Measurements from ENCODE around the gene SF3A1. TPM values are rescaled to one million over a fixed set of nuclear protein-coding genes. Genes with fewer than 3 reads are reported as not detected.

Gene SF3A1
- total and polyA plus RNA-seq, 2 donors (not counting 1 experiment from before 2014, with no cell fraction given): 17.0 to 22.9 TPM

DNA sequence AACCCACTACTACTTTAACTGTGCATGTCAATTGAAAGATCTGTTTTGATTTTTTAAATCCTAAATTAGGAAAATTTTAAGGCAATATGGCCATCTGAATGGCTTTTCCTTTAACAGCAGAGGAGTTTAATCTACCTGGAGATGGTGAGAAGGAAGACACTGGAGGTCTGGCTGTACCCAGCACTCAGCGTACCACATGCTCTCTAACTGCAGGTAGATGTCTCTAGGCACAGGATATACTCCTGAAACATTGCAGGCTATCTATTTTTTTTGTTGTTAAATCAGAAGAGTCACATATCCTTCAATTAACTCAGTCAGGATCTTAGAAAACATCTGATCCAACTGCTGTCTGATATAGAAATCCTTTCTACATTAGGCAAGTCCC is 50.1 kb downstream of the SF3A1 start:
- Histone ChIP-seq H3K9me3 (ENCODE audit: control insufficient read depth, insufficient read depth, low read depth, low read length) (no peaks in the 10 kb centered on the region), H3K4me3 (replicated peaks in 1 of 4; ENCODE audit: control extremely low read depth in 1 of 4, insufficient read depth in 1 of 4, low read depth in 3 of 4, low read length in 4 of 4) (no peak overlapping the region), H3K36me3 (ENCODE audit: control insufficient read depth, insufficient read depth, low read length) (peaks cover 7% of the 10 kb centered on the region), H4K20me1 (ENCODE audit: control insufficient read depth, extremely low read depth, insufficient read depth, low read length) (peaks cover 2% of the 10 kb centered on the region), H3K79me2 (ENCODE audit: control insufficient read depth, insufficient read depth, low read length) (peaks cover 15% of the 10 kb centered on the region), H3K27me3 (ENCODE audit: control insufficient read depth, insufficient read depth, low read length) (no peaks in the 10 kb centered on the region), H2AFZ (ENCODE audit: low read length) (no peak overlapping the region), H3K27ac (ENCODE audit: insufficient read depth, low read length) (no peak overlapping the region), H3K9ac (ENCODE audit: insufficient read depth, low read length) (no peak overlapping the region), H3K4me1 (ENCODE audit: control insufficient read depth, extremely low read depth, insufficient read depth, low read length) (peaks cover 47% of the 10 kb centered on the region), H3K4me2 (ENCODE audit: extremely low read depth, insufficient read depth, low read length) (no peak overlapping the region)
- TF ChIP-seq, protein P1, sequence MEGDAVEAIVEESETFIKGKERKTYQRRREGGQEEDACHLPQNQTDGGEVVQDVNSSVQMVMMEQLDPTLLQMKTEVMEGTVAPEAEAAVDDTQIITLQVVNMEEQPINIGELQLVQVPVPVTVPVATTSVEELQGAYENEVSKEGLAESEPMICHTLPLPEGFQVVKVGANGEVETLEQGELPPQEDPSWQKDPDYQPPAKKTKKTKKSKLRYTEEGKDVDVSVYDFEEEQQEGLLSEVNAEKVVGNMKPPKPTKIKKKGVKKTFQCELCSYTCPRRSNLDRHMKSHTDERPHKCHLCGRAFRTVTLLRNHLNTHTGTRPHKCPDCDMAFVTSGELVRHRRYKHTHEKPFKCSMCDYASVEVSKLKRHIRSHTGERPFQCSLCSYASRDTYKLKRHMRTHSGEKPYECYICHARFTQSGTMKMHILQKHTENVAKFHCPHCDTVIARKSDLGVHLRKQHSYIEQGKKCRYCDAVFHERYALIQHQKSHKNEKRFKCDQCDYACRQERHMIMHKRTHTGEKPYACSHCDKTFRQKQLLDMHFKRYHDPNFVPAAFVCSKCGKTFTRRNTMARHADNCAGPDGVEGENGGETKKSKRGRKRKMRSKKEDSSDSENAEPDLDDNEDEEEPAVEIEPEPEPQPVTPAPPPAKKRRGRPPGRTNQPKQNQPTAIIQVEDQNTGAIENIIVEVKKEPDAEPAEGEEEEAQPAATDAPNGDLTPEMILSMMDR (conservative IDR thresholded peaks at IDR 0.05 in 1 of 2, IDR thresholded peaks at IDR 0.05 in 1 of 2; ENCODE audit: low read depth in 1 of 2, low read length in 2 of 2): no peak
- no peak for TF ChIP-seq EZH2 (IDR thresholded peaks at IDR 0.05; ENCODE audit: low read length, missing control alignments)
- no peak for DNase-seq (ENCODE audit: low read depth in 2 of 2)

DNA sequence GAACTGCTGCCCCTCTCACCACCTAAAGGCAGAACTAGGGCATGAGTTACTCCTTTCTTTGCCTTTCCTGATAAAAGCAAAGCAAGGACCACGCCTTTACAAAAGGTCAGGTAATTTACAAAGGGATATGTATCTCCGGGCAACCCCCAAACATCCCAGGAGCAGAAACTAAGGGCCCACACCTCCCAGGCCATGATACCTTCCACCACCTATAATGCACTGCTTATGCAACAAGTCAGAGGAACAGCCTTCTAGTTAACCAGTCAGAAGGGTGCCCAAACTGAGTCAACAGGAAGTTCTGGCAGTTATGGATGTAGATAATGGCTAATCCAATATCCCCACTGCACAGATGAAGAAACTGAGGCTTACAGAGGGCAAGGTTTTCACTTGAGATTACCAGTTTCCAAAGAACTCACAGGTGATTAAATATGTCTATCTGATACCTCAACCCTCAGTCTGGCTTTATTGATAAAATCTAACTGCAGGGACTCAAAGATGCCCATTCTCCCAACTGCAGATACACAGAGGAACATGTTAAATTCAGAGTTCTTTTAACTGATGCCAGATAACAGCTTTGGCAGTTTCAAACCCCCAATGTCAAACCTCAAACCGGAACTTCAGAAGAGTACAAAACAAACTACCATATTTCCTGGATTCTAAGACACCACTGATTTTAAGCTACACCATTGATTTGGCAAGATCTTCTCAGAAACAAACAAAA is 50.6 kb downstream of the SF3A1 start:
- Histone ChIP-seq H2AFZ (ENCODE audit: low read length) (no peak overlapping the region), H3K4me1 (ENCODE audit: control insufficient read depth, extremely low read depth, insufficient read depth, low read length) (peaks cover 41% of the 10 kb centered on the region), H3K9ac (ENCODE audit: insufficient read depth, low read length) (no peak overlapping the region), H3K4me3 (replicated peaks in 1 of 4; ENCODE audit: control extremely low read depth in 1 of 4, insufficient read depth in 1 of 4, low read depth in 3 of 4, low read length in 4 of 4) (no peak overlapping the region), H3K36me3 (ENCODE audit: control insufficient read depth, insufficient read depth, low read length) (peaks cover 7% of the 10 kb centered on the region), H3K79me2 (ENCODE audit: control insufficient read depth, insufficient read depth, low read length) (peaks cover 12% of the 10 kb centered on the region), H3K27me3 (ENCODE audit: control insufficient read depth, insufficient read depth, low read length) (no peaks in the 10 kb centered on the region), H3K4me2 (ENCODE audit: extremely low read depth, insufficient read depth, low read length) (no peak overlapping the region), H4K20me1 (ENCODE audit: control insufficient read depth, extremely low read depth, insufficient read depth, low read length) (no peaks in the 10 kb centered on the region), H3K27ac (ENCODE audit: insufficient read depth, low read length) (no peak overlapping the region), H3K9me3 (ENCODE audit: control insufficient read depth, insufficient read depth, low read depth, low read length) (no peaks in the 10 kb centered on the region)
- DNase-seq (ENCODE audit: low read depth in 2 of 2): no peak
- TF ChIP-seq, protein P1 (conservative IDR thresholded peaks at IDR 0.05 in 1 of 2, IDR thresholded peaks at IDR 0.05 in 1 of 2; ENCODE audit: low read depth in 1 of 2, low read length in 2 of 2): no peak

DNA sequence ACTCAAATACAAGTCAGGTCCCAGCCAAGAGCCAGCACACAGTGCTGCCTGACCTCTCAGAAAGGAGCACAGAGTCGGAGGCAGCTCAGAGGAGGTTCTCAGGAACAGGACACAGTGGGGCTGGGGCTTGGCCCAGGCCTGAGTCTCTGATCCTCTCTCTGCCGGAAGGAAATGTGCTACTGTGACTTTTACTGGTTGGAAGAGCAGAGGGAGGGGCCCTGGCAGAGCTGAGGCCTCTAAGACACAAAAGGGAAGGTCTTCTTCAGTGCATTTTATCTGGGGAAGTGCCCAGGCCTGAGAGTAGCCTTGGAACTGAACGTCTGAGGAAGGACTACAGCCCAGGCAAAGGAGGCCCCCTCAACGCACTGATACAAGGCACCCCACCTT is 51.2 kb downstream of the SF3A1 start:
- Histone ChIP-seq H4K20me1 (ENCODE audit: control insufficient read depth, extremely low read depth, insufficient read depth, low read length) (no peaks in the 10 kb centered on the region), H3K4me2 (ENCODE audit: extremely low read depth, insufficient read depth, low read length) (no peak overlapping the region), H3K4me1 (ENCODE audit: control insufficient read depth, extremely low read depth, insufficient read depth, low read length) (peaks cover 36% of the 10 kb centered on the region)

More for the DNA sequence above, 51.2 kb downstream of the SF3A1 start:
- Histone ChIP-seq H3K9me3 (ENCODE audit: control insufficient read depth, insufficient read depth, low read depth, low read length) (no peaks in the 10 kb centered on the region), H3K4me3 (replicated peaks in 1 of 4; ENCODE audit: control extremely low read depth in 1 of 4, insufficient read depth in 1 of 4, low read depth in 3 of 4, low read length in 4 of 4) (no peak overlapping the region), H3K36me3 (ENCODE audit: control insufficient read depth, insufficient read depth, low read length) (peaks cover 10% of the 10 kb centered on the region), H3K9ac (ENCODE audit: insufficient read depth, low read length) (no peak overlapping the region), H2AFZ (ENCODE audit: low read length) (no peak overlapping the region), H3K79me2 (ENCODE audit: control insufficient read depth, insufficient read depth, low read length) (peaks cover 12% of the 10 kb centered on the region), H3K27ac (ENCODE audit: insufficient read depth, low read length) (no peak overlapping the region), H3K27me3 (ENCODE audit: control insufficient read depth, insufficient read depth, low read length) (no peaks in the 10 kb centered on the region)
- TF ChIP-seq, protein P1 (conservative IDR thresholded peaks at IDR 0.05 in 1 of 2, IDR thresholded peaks at IDR 0.05 in 1 of 2; ENCODE audit: low read depth in 1 of 2, low read length in 2 of 2): no peak
- no peak for TF ChIP-seq EZH2 (IDR thresholded peaks at IDR 0.05; ENCODE audit: low read length, missing control alignments)
- no peak for DNase-seq (ENCODE audit: low read depth in 2 of 2)

All from fibroblast of lung (primary cell).